Endodermal cell (in vitro differentiated cells): ENCODE results near the gene FOXR1. TPM values are rescaled to one million over a fixed set of nuclear protein-coding genes. Genes with fewer than 3 reads are reported as not detected.

Experiments
- DNase-seq: peaks from one replicate; pipeline ENCODE4 v3.0.0-alpha.2; 2017
- H3K27ac ChIP-seq: 2 replicates; pipeline ENCODE4 v1.5.1; 2013; ENCODE audit warnings: mild to moderate bottlenecking, low read depth, low read length, moderate library complexity
- H3K27me3 ChIP-seq: 2 replicates; pipeline ENCODE4 v1.6.1; 2013; ENCODE audit warnings: mild to moderate bottlenecking, low read length, moderate library complexity; ENCODE audit not compliant: insufficient read depth, control insufficient read depth, poor library complexity, severe bottlenecking
- H3K36me3 ChIP-seq: 2 replicates; pipeline ENCODE4 v1.7.0; 2013; ENCODE audit warnings: mild to moderate bottlenecking, low read length, moderate library complexity; ENCODE audit not compliant: control insufficient read depth, insufficient read depth
- H3K4me1 ChIP-seq: one replicate; pipeline ENCODE4 v1.7.0; 2013; ENCODE audit warnings: low read length; ENCODE audit not compliant: control insufficient read depth, insufficient read depth
- H3K4me3 ChIP-seq: 2 replicates; pipeline ENCODE4 v1.5.1; 2013; ENCODE audit warnings: mild to moderate bottlenecking, low read length, moderate library complexity
- H3K9ac ChIP-seq: 2 replicates; pipeline ENCODE4 v1.6.1; 2013; ENCODE audit warnings: mild to moderate bottlenecking, low read length, moderate library complexity; ENCODE audit not compliant: poor library complexity, severe bottlenecking; ENCODE audit errors: extremely low read depth
- H3K9me3 ChIP-seq: 2 replicates; pipeline ENCODE4 v1.6.1; 2013; ENCODE audit warnings: mild to moderate bottlenecking, low read length, moderate library complexity; ENCODE audit not compliant: control insufficient read depth
- H3K27ac Mint-ChIP-seq: 2 replicates; pipeline ENCODE4 v1.8.0; 2020; ENCODE audit warnings: mixed read lengths
- H3K27me3 Mint-ChIP-seq: 2 replicates; pipeline ENCODE4 v1.8.0; 2021; ENCODE audit warnings: mild to moderate bottlenecking, mixed read lengths; ENCODE audit not compliant: insufficient read depth
- H3K36me3 Mint-ChIP-seq: 2 replicates; pipeline ENCODE4 v1.8.0; 2020; ENCODE audit warnings: low read depth, mixed read lengths
- H3K4me1 Mint-ChIP-seq: 2 replicates; pipeline ENCODE4 v1.8.0; 2020; ENCODE audit warnings: mixed read lengths
- H3K4me3 Mint-ChIP-seq: 2 replicates; pipeline ENCODE4 v1.8.0; 2020; ENCODE audit warnings: mild to moderate bottlenecking, moderate library complexity, mixed read lengths
- H3K9me3 Mint-ChIP-seq: 2 replicates; pipeline ENCODE4 v1.8.0; 2020; ENCODE audit warnings: mild to moderate bottlenecking, mixed read lengths
- CTCF ChIP-seq: fragments of 200-600 bp; sonication (generic); conservative IDR thresholded peaks from 2 replicates; pipeline ENCODE4 v1.5.0; 2021; ENCODE audit warnings: antibody characterized with exemption, mild to moderate bottlenecking
- WGBS, 2 experiments: methylation state at CpG; one replicate each; pipeline versions ENCODE4 v1.1.5 to v1.1.7; 2013; ENCODE audit warnings: missing lambda C conversion rate in 2 of 2, mixed read lengths in 1 of 2; ENCODE audit not compliant: insufficient coverage in 1 of 2, insufficient read length in 1 of 2; 5-methylcytosine and 5-hydroxymethylcytosine counted together
- total RNA-seq, 2 donors: library from RNA; stranded (reverse); fragmentation: NEBNext Ultra II Directional in 1 of 2; extraction: Animal tissue kit (Norgen Biotek cat#: 25700) in 1 of 2; gene quantifications; 2 replicates in 1 of 2; 3 replicates in 1 of 2; pipeline ENCODE4 v1.2.1, GENCODE V29; 2021

FOXR1 gene
- total RNA-seq, 2 donors from 2014 or later = not detected

GRCh38 chr11:118956847-118957469 is 14.6 kb upstream of the FOXR1 start:
- Histone ChIP-seq H3K27ac (no peak overlapping the region), H3K4me1 (no peaks in the 10 kb centered on the region), H3K9me3 (no peaks in the 10 kb centered on the region), H3K9ac (no peak overlapping the region), H3K4me3 (no peak overlapping the region), H3K36me3 (no peaks in the 10 kb centered on the region), H3K27me3 (peaks cover 21% of the 10 kb centered on the region)
- Mint-ChIP-seq H3K9me3 (no peaks in the 10 kb centered on the region), H3K27ac (no peak overlapping the region), H3K4me1 (peaks cover 3% of the 10 kb centered on the region), H3K36me3 (no peaks in the 10 kb centered on the region), H3K4me3 (no peak overlapping the region), H3K27me3 (peaks cover 60% of the 10 kb centered on the region)
- WGBS, 2 experiments = 64 to 72% methylated on average over 12 to 14 of the region's 14 CpGs
- no peak for DNase-seq
- TF ChIP-seq CTCF = no peak

- H3K36me3 Mint-ChIP-seq = no peaks in the 10 kb centered on the region
- Histone ChIP-seq H3K4me1 (no peaks in the 10 kb centered on the region), H3K4me3 (no peak overlapping the region), H3K27me3 (peaks cover 21% of the 10 kb centered on the region), H3K9me3 (no peaks in the 10 kb centered on the region), H3K27ac (no peak overlapping the region), H3K9ac (no peak overlapping the region), H3K36me3 (no peaks in the 10 kb centered on the region)
- H3K27me3 Mint-ChIP-seq = peaks cover 58% of the 10 kb centered on the region
- peaks cover 3% of the 10 kb centered on the region for H3K4me1 Mint-ChIP-seq
- DNase-seq = no peak
- no peaks in the 10 kb centered on the region for H3K9me3 Mint-ChIP-seq
- 93 to 100% methylated on average over 4 to 11 of the region's 11 CpGs for WGBS, 2 experiments
- H3K4me3 Mint-ChIP-seq = no peak overlapping the region
- TF ChIP-seq CTCF = no peak
- no peak overlapping the region for H3K27ac Mint-ChIP-seq
Observed at GRCh38 chr11:118957549-118957948, 14.0 kb upstream of the FOXR1 start.

GRCh38 chr11:118957968-118958367 is 13.6 kb upstream of the FOXR1 start:
- Mint-ChIP-seq H3K9me3 (no peaks in the 10 kb centered on the region), H3K27me3 (peaks cover 55% of the 10 kb centered on the region), H3K4me1 (peaks cover 3% of the 10 kb centered on the region), H3K4me3 (no peak overlapping the region), H3K36me3 (no peaks in the 10 kb centered on the region), H3K27ac (no peak overlapping the region)
- no peak for DNase-seq
- Histone ChIP-seq H3K4me1 (no peaks in the 10 kb centered on the region), H3K27me3 (peaks cover 17% of the 10 kb centered on the region), H3K9me3 (no peaks in the 10 kb centered on the region), H3K27ac (no peak overlapping the region), H3K36me3 (no peaks in the 10 kb centered on the region), H3K4me3 (no peak overlapping the region), H3K9ac (no peak overlapping the region)
- 90 to 94% methylated on average over 3 to 8 of the region's 8 CpGs for WGBS, 2 experiments
- no peak for TF ChIP-seq CTCF
